Retinal pigment epithelial cell (primary cell): ENCODE data around the gene ABHD16B.

Source experiments
- DNase-seq: peaks from one replicate; pipeline ENCODE4 v3.0.0-alpha.2; 2010; ENCODE audit warnings: low read depth
- H3K4me3 ChIP-seq: 2 replicates; pipeline ENCODE4 v1.5.1; 2011; ENCODE audit warnings: mild to moderate bottlenecking, low read length, control low read depth, moderate library complexity
- CTCF ChIP-seq: conservative IDR thresholded peaks from 2 replicates; pipeline ENCODE4 v1.5.1; 2011; ENCODE audit warnings: low read depth, low read length, control low read depth, inconsistent platforms

ABHD16B gene

GRCh38 chr20:63823691-63824311 is 37.5 kb upstream of the ABHD16B start:
- DNase-seq: no peak
- H3K4me3 ChIP-seq: no peak overlapping the region
- TF ChIP-seq CTCF: no peak

GRCh38 chr20:63825331-63826118 is 35.8 kb upstream of the ABHD16B start:
- H3K4me3 ChIP-seq: no peak overlapping the region
- no peak for TF ChIP-seq CTCF
- no peak for DNase-seq

- DNase-seq: no peak
- no peak for TF ChIP-seq CTCF
- no peak overlapping the region for H3K4me3 ChIP-seq
Observed at GRCh38 chr20:63826753-63827152, 34.5 kb upstream of the ABHD16B start.

GRCh38 chr20:63828124-63828523 is 33.2 kb upstream of the ABHD16B start:
- no peak overlapping the region for H3K4me3 ChIP-seq
- no peak for DNase-seq
- no peak for TF ChIP-seq CTCF

- H3K4me3 ChIP-seq: no peak overlapping the region
- TF ChIP-seq CTCF: no peak
- DNase-seq: no peak
Observed at GRCh38 chr20:63828545-63828944, 32.8 kb upstream of the ABHD16B start.

GRCh38 chr20:63828951-63829350 is 32.3 kb upstream of the ABHD16B start:
- DNase-seq: no peak
- no peak for TF ChIP-seq CTCF
- no peak overlapping the region for H3K4me3 ChIP-seq

- peak overlapping the region; percentile 43 for H3K4me3 ChIP-seq
- TF ChIP-seq CTCF: no peak
Observed at GRCh38 chr20:63829603-63829944, 31.7 kb upstream of the ABHD16B start.

More at GRCh38 chr20:63829603-63829944, 31.7 kb upstream of the ABHD16B start:
- no peak for DNase-seq
